ENCODE results near the gene PIP5K1B.
"Not testable (repeated sequence)": the region's sequence is repeated elsewhere in the genome, so short reads cannot be mapped to it uniquely, and the experiment has no call there.

The PIP5K1B gene

GRCh38 chr9:68704814-68705530, at the start of gene PIP5K1B:
Gene PIP5K1B (plus strand): TSS chr9:68705240. CDS start chr9:68822615, 117,375 bp downstream.
- FAIRE-seq, result peak; percentile 83
- peak; percentile 80 for DNase-seq (ENCODE audit: insufficient read length, low spot score)

GRCh38 chr9:68664036-68664435, 41.0 kb upstream of the PIP5K1B start:
- no peak for DNase-seq (ENCODE audit: insufficient read length, low spot score)
- FAIRE-seq, result no peak

DNA sequence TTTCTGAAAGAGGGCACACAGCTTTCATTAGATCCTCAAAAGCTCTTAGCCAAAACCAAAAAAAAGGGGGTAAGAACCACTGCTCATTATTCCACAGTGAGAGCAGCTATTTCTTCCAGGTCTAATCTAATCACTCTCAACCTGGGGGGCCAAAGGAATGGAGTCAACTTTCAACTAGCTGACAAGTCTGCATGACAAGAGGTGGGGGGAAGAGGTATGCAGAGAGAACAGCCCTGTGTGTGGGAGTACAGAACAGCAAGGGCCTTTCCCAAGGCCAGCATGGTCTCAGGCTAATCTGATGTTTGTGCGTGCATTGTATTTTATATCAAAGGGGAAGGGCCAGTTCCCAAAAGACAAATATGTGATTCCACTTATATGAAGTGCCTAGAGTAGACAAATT, 36.9 kb upstream of the PIP5K1B start:
- no peak for DNase-seq (ENCODE audit: insufficient read length, low spot score)
- no peak for FAIRE-seq

DNA sequence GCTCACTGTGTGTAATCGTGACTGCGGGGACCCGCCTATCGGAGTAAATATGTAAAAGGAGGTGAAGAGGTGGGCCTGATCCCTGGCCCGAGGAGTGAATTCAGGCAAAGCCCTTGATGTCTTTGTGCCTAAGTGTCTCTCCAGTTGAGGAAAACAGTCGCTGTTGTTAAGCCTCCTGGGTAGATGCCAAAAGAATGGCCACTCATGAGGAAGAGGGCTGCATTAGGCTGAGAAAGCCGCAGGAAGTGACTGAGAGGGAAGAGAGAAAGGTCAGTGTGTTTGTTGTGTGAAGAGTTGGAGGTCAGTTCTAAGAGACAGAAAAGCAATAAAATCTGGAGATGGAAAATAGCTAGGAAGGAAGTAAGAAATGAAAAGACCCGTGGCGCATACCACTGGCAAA, 35.8 kb upstream of the PIP5K1B start:
- no peak for FAIRE-seq
- no peak for DNase-seq (ENCODE audit: insufficient read length, low spot score)

DNA sequence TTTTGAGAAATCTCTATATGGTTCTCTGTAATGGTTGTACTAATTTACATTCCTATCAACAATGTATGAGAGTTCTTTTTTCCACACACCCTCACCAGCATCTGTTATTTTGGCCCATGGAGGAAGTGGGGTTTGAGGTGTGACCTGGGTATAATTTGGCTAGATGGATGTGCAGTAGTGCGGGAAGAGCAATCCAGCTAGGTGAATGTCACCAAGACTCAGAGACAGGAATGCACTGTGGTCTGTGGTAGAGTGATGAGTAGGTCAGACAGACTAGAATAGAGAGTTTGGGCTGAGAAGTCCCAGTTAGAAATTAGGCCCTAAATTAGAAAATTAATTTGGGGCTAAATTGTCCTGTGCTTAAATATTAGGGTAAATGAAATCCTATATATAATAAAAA, 32.8 kb upstream of the PIP5K1B start:
- FAIRE-seq, result no peak

DNA sequence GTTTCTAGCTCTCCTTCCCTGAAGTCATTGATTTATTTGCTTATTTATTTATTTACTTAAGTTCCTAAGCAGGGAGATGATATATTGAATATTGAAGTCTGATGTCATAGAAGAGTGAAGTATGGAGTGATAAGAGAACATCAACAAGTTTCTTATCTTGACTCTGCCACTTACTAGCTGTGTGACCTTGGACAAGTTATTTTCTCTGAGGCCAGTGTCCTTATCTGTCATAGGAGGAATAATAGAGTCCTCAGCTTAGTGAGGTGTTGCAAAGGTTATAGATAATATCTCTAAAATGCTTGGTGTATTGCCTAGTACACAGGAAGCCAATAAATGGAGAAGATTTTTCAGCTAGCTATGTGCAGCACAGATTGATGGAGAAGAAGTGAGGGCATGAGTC, 32.4 kb upstream of the PIP5K1B start:
- FAIRE-seq (peak; percentile 26), DNase-seq (ENCODE audit: insufficient read length, low spot score) (no peak)

More for the DNA sequence above, 32.8 kb upstream of the PIP5K1B start:
- no peak for DNase-seq (ENCODE audit: insufficient read length, low spot score)

- FAIRE-seq (no peak), DNase-seq (ENCODE audit: insufficient read length, low spot score) (no peak)
Measured at GRCh38 chr9:68678430-68678829, 26.6 kb upstream of the PIP5K1B start.

GRCh38 chr9:68683433-68683832, 21.6 kb upstream of the PIP5K1B start:
- FAIRE-seq, result peak; percentile 86
- no peak for DNase-seq (ENCODE audit: insufficient read length, low spot score)

DNA sequence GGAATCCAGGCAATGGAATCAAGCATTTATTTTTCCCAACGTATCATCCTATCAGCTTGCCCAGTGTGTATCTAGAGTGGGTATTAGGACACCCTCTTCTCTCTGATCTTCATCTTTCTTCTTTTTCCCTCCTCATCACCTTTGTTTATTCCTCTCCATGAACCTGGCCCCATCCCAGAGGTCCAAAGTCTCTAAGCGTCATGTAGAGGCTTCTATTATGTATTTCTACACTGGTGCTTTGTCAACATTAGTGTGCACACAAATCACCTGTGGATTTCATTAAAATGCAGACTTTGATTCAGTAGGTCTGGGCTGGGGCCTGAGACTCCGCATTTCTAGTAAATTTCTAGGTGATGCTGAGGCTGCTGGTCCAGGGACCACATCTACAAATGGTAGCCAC, 19.8 kb upstream of the PIP5K1B start:
- no peak for DNase-seq (ENCODE audit: insufficient read length, low spot score)
- FAIRE-seq, result no peak

- peak; percentile 93 for FAIRE-seq
- DNase-seq (ENCODE audit: insufficient read length, low spot score), result peak; percentile 46
Measured at GRCh38 chr9:68685770-68686169, 19.3 kb upstream of the PIP5K1B start.

DNA sequence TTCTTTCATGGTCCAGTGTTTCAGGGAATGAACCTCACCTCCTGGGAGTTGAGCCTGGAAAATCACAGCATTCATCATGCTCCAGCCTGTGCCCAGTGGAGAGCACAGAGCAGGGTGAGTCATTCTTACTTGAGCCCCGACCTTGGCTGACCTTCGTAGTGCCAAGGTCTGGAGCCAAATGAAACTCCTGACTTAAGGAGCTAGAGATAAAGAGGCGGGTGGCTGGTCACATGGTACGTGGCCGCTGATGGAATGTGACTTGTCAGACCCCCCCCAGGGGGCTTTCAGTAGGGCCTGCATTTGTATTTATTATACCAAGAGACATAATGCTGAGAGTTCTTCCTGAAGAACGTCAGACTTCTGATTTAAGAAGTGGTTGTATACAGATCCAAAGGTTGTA, 15.0 kb upstream of the PIP5K1B start:
- no peak for FAIRE-seq

GRCh38 chr9:68692519-68692918, 12.5 kb upstream of the PIP5K1B start:
- DNase-seq (ENCODE audit: insufficient read length, low spot score), result no peak
- FAIRE-seq, result no peak

More for the DNA sequence above, 15.0 kb upstream of the PIP5K1B start:
- no peak for DNase-seq (ENCODE audit: insufficient read length, low spot score)

GRCh38 chr9:68694125-68694524, 10.9 kb upstream of the PIP5K1B start:
- no peak for FAIRE-seq
- no peak for DNase-seq (ENCODE audit: insufficient read length, low spot score)

DNA sequence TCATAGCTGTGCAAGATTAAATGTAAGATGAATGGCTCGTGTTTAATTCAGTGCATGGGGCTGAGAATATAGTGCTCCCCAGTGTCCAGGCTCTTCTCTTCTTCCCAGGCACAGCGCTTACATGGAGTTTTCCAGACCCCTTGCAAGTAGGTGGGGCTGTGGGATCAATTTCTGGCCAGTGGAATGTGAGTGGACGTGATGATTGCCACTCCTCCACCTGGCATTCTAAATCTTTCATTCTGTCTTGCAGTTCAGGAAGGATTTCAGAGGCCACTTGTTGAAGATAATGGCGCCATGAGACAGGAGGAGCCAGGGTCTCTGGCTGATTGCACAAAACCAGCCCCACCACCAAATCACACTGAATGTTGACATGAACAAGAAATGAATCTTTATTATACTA, 7.2 kb upstream of the PIP5K1B start:
- no peak for DNase-seq (ENCODE audit: insufficient read length, low spot score)
- FAIRE-seq, result no peak

DNA sequence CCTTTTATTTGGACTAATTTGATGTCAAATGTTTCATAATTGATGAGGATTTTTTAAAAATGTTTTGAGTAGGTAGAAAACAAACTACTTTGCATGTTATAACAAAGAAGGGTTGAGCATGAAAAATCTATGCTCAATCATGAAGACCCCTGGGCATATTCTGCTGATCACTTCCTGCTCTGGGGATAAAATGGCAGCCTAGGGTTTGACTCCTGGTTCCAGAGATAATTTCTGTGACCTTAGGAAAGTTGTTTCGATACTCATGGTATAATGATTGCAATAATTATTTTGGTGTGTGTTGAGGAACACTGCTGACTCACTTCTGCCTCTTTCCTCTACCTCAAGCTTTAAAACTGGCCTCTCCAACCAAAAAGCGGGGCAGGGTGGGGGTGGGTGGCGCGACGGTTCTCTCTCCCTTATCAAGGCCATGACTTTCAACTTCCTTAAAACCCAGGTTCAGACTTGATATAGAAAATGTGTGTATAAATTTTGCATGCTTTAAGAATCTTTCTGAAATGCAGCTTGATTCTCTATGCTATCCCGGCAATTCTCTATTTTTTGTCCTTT, 6.0 kb upstream of the PIP5K1B start:
- DNase-seq (ENCODE audit: insufficient read length, low spot score), result no peak
- no peak for FAIRE-seq

GRCh38 chr9:68699625-68700024, 5.4 kb upstream of the PIP5K1B start:
- not testable (repeated sequence) for FAIRE-seq; DNase-seq (ENCODE audit: insufficient read length, low spot score)

- FAIRE-seq (no peak), DNase-seq (ENCODE audit: insufficient read length, low spot score) (no peak)
Measured at GRCh38 chr9:68702493-68702892, 2.5 kb upstream of the PIP5K1B start.

DNA sequence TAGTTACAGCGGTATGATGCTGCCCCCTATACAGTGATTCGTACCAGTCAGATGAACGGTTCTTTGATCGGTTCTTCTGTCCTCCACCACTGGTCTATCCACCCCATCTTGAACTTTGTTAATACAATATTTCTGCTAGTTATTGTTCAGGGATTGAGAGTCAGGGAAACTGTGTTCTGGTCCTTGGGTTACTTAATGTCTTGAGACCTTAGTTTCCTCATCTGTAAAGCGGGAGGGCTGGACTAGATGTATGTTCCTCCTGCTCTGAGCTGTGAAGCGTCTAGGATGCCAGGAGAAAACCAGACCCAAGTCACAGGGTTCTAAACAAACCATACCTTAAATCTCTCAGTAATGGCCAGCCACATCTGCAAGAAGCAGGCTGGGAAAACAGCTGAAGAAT, 1.4 kb upstream of the PIP5K1B start:
- FAIRE-seq, result no peak
- DNase-seq (ENCODE audit: insufficient read length, low spot score), result no peak

DNA sequence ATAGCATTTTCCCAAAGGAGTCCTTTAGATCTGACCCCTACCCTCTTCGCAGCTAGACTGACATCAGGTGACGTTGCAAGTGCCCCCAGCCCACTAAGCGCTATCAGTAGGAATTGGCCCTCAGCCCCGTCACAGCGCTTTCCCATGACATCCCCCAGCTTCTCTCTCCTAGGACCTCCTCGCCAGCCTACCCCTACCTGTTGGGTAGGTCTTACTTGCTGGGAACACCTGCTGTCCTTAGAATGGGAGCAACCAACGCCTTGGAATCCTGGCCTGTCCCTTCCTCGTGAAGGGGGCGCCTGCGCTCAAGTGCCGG, 584 bp upstream of the PIP5K1B start:
- no peak for DNase-seq (ENCODE audit: insufficient read length, low spot score)
- FAIRE-seq, result no peak

GRCh38 chr9:68705531-68706362, 707 bp downstream of the PIP5K1B start:
- FAIRE-seq (peak; percentile 90), DNase-seq (ENCODE audit: insufficient read length, low spot score) (peak; percentile 18)

- DNase-seq (ENCODE audit: insufficient read length, low spot score) (peak; percentile 19), FAIRE-seq (peak; percentile 96)
Measured at GRCh38 chr9:68706363-68707201, 1.5 kb downstream of the PIP5K1B start.

Measured in GM19239 (cell line).